GM19025 (cell line): ENCODE measurements around the gene DISP2.

Source experiments
- ATAC-seq: cut with Tn5 transposase; IDR thresholded peaks from one replicate; pipeline ENCODE4 v1.9.1; 2021; ENCODE audit warnings: mild to moderate bottlenecking, low read depth, moderate library complexity; ENCODE audit not compliant: unreplicated experiment

The DISP2 gene

DNA sequence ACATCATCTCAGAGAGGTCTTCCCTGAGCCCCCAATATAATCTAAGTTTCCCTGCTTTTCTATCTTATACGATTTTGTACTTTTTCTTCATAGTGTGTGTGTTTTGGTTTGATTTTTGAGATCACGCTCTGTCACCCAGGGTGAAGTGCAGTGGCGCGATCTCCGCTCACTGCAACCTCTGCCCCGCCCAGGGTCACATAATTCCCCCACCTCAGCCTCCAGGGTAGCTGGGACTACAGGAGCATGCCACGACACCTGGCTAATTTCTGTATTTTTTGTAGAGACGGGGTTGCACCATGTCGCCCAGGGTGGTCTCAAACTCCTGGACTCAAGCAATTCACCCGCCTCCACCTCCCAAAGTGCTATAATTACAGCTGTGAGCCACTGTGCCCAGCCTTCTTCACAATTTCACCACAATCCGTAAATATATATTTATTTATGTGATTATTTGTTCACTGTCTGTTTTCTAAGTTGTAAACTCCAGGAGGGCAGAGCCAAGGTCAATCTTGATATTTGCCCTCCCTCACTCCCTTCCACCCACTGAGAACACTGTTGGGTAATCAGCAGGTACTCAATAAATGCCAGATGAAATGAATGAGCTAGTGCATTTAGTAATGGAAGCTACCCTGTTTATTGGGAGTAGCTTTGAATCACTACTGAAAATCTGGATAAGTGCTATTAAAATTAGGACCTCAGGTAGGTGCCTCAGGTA lies 24.0 kb downstream of the DISP2 start:
- no peak for ATAC-seq

DNA sequence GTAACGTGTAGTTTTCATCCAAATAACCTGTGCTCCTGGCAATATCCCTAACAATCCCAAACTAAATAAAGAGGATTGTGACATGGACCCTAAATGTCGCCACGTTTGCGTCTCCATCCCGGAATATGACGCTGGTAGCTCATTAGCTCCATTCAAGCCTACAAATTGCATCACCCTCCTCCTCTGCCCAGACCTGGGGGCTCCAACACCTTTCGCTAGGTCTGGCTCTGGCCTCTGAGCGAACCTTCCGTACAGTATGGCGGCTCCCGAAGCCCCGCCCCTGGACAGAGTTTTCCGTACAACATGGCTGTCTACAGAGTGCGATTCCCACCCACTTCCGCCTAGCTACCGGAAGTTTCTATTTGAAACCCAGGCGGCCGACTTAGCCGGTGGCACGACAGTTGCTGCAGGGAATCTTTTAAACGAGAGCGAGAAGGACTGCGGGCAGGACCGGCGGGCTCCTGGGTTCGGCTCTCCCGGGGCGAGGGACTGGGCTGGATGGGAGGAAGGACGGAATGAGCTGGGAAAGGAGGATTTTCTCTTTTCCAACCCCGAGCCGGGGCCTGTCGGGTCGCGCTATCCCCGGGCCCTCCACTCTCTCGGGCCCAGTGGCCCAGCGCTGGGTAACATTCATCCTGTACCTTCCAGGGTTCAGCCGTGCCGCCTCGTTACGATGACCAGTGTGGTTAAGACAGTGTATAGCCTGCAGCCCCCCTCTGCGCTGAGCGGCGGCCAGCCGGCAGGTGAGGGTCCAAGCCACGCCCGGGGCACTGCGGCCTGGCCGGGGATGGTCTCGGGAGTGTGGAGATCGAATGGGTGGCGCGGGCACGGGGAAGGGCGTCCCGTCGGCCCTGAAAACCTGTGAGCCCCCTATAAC lies 24.8 kb downstream of the DISP2 start, which contains the start of gene KNSTRN:
TSS of gene KNSTRN (plus strand) at position 142 of the 877 bp plus-strand sequence. CDS start at position 257, 115 bp downstream.
- ATAC-seq = peak; percentile 96

DNA sequence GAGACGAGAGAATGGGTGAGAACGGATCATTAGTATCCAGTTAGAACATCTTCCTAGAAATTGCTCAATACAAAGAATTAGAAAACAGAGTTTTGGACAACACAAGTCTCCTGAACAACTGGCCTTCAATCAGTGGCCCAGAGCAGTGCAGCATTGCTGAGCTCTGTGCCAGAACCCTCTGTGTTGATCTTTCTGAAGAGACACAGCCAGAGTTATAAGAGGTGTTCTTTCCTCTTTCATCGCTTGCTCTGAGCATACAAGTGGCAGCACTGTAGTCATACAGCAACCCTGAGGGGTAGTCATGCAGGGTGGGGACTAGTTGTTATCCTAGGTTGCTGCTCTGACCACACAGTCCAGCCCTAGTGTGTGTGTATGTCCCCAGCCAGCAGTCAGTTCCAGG lies 28.5 kb downstream of the DISP2 start:
- ATAC-seq = no peak

DNA sequence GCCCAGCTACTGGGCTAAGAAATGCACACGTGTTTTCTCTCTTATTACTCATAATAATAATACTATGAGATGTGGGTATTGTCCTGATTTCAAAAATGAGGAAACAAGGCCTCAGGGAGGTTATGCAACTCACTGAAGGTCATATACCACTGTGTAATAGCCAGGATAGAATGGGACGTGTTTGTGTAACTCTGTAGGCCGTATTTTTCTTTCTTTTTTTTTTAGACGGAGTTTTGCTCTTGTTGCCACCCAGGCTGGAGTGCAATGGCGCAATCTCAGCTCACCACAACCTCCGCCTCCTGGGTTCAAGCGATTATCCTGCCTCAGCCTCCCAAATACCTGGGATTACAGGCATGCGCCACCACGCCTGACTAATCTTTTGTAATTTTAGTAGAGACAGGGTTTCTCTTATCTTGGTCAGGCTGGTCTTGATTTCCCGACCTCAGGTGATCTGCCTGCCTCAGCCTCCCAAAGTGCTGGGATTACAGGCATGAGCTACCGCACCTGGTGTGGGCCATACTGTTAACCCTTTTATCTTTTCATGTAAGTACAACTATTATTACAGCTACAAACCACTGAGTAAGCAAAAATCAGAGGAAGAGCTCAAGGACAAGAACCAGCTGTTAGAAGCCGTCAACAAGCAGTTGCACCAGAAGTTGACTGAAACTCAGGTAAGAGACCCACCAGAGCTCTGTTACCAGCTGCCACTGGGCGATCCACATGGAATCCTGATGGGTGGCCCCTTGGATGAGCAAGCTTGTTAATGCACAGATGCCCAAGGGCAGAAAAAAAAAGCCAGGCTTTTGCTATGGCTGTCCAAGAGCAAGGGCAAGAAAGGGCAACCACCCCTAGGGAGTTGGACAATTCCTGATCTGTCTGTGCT lies 31.2 kb downstream of the DISP2 start:
- no peak for ATAC-seq

DNA sequence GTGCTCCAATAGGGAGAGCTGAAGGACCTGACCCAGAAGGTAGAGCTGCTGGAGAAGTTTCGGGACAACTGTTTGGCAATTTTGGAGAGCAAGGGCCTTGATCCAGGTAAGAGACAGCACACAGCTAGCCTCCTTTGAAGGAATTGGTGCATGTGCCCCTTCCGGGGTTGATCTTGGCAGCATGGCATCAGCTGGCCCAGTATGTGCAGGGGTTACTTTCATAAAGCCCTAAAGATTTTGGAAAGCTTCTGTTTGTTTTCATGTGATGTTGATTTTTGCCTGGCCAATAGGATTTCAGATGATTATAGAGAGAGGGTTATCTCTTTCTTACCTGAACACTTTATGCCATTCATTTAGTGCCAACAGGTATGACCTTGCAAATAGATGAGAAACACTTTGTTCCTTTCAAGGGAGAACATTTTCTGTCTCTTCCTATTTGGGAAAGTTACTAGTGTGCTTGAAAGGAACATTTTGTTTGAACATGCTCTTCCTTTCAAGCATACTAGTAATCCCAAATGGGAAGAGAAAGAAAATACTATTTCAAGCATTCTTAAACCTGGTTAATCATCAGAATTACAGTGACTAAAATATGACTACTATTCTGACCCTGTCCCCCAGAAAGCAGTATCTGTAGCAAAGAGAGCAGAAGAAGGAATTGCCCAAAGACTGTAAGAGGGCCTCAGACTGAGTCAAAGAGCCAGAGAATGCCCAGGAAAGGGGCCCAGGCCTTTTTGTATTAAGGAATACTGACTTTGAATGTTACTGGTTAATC lies 32.0 kb downstream of the DISP2 start:
- no peak for ATAC-seq

DNA sequence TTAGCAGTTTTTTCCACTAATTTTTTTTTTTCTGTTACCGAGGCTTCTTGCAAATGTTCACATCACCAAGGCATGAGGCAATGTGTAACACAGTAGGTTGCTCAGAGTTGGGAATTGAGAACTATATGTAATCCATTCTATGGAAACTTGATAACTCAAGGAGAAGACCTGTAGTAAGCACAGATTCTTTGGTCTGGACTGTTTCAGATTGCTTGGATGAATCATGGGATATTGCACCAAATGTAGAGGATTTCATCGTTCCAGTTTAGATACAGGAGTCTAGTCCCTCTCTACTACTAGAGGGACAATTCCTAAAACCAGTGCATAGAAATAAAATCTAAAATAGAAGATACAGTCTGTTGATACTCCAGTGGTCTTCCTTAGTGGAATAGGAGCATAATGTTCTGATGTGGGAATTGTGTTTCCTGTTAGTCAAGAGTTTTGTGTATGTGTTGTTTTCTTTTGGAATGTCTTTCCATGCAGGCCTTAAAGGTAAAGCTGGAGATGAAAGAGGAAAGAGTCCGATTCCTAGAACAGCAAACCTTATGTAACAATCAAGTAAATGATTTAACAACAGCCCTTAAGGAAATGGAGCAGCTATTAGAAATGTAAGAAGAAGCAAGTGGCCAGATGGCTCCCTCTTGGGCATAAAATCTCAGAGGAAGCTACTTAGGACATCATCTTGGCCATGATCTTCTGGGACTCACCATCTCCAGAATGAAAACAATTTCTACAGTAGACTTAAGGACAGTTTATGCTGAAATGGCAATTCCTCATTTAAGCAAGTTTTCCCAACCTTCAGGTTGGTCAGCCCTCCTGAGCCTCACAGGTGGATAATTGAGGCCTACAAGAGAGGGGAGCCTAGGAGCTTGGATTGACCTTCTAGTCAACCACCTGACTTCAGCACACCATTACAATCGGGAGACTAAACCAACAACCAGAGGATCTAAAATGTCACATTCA lies 35.2 kb downstream of the DISP2 start:
- no peak for ATAC-seq

DNA sequence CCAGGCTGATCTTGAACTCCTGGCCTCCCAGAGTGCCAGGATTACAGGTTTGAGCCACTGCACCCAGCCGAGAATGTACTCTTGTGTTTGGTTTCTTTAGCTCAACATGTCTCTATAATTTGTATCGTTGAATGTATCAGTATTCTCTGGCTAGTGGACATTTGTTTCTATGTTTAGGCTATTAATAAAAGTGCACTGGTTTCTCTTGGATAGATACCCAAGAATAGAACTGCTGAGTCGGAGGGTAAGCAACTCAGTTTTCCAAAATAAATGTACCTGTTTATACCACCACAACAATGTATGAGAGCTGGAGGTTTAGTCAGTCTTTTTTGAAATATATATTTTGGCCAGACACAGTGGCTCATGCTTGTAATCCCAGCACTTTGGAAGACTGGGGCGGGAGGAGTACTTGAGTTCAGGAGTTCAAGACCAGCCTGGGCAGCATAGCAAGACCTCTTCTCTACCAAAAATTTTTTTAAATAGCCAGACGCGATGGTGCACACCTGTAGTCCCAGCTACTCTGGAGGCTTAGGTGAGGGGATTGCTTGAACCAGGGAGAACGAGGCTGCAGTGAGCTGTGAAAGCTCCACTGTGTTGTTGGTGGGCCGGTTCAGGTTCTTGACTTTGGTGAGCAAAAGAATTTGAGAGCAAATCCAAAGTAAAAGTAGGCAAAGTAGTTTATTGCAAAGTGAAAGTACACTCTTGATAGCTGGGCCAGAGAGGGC lies 39.8 kb downstream of the DISP2 start:
- no peak for ATAC-seq

DNA sequence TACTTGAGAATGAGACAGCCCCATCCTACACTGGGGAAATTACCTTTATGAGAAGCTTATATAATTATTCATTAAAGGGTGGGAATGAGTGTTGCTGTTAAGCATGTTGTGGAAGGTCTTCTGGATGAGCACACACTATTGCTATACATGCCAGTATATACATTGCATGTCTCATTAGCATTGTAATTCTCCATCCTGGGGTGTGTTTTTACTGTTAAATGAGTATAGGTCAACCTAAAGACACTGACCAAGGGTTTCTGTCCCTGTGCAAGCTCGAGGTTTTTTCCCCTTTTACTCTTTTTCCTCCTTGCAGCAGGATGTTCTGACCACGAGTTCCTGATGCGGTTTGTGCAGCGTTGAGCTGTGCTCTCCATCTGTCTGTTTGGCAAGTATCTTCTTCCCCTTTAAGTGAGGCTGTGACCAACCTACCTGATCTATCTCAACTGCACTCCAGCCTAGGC lies 40.4 kb downstream of the DISP2 start:
- ATAC-seq = peak; percentile 54

DNA sequence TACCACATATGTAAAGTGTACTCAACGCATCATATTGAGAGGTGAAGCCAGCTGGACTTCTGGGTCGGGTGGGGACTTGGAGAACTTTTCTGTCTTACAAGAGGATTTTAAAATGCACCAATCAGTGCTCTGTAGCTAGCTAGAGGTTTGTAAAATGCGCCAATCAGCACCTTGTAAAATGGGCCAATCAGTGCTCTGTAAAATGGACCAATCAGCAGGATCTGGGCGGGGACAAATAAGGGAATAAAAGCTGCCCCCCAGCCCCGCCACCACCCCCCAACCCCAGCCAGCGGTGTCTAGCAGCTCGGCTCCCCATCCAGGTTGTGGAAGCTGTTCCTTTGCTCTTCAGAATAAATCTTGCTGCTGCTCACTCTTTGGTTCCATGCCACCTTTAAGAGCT lies 41.4 kb downstream of the DISP2 start:
- ATAC-seq = no peak

DNA sequence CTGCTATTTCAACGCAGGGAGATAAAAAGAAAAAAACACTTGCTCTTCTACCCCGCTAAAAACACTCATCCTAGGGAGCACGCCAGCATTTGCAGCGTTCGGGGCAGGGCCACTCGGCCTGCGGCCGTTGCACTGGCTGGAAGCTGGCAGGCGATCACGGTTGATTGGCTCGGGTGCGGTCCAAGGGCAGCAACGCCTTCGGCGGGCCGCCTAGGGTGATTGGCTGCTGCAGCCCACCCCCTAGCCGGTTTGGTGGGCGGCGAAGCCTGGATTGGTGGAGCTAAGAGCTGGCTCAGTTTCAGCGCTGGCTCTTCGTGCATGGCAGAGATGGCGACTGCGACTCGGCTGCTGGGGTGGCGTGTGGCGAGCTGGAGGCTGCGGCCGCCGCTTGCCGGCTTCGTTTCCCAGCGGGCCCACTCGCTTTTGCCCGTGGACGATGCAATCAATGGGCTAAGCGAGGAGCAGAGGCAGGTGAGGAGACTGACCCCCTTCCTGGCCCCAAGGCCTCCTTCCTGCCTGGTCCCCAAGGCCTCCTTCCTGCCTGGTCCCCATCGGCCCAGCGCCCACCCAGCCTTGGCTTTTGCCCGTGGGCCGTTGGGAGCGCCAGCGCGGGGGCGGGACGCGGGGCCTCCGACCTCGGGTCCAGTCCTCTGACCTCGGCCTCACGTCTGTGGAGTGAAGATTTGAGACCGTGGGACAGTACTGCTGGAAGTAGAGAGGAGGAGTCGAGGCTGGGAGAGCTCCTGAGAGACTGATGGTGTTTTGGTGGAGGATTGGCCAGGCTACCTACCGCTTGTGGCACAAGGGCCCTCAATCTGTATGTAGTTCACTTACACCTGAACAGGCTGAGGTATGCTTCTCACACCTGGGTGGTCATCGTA lies 47.7 kb downstream of the DISP2 start, which contains the start of gene IVD:
TSS of gene IVD (plus strand) at position 295 of the 881 bp plus-strand sequence. CDS start at position 328, 33 bp downstream.
- ATAC-seq = peak; percentile 92

DNA sequence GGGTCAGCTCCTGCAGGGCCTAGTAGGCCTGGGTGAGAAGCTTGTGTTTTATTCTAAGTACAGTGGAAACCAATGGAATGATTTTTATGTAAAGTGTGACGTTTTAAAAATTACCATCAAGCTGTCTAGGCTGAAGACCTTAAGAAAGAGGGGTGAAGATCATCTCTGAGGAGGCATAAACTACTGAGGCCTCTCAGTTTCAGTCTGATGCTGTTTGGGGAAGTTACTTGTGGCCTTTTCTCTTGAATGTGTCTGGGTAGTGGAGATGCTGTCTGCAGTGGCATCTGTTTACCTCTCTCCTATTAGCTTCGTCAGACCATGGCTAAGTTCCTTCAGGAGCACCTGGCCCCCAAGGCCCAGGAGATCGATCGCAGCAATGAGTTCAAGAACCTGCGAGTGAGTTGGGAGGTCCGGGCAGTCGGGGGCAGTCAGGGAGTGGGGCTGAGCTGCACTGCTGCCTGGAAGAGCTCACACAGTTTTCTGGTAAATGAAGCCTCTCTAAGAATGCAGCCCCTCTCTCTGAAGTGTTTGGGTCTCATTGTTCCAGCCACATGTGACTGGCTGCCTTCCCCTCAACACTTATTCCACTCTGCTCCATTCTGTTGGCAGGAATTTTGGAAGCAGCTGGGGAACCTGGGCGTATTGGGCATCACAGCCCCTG lies 49.4 kb downstream of the DISP2 start:
- ATAC-seq = peak; percentile 44

DNA sequence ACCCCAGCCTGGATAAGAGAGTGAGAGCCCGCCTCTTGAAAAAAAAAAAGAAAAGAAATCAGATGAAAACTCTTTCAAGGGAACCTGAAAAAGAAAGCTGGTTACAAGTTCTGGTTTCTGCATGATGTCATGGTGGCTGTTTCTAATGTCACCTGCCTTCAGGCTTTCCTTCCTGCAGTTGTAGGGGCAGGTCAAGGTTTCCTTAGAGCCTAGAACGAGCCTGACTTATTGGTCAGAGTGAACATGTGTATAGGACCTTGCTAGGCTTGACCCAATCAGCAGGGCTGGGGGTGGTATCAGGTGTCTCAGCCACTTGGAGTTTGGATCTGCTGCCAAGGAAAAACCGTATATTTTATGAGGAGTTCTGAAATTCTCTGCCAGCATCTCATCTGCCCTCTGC lies 51.3 kb downstream of the DISP2 start:
- ATAC-seq = no peak

DNA sequence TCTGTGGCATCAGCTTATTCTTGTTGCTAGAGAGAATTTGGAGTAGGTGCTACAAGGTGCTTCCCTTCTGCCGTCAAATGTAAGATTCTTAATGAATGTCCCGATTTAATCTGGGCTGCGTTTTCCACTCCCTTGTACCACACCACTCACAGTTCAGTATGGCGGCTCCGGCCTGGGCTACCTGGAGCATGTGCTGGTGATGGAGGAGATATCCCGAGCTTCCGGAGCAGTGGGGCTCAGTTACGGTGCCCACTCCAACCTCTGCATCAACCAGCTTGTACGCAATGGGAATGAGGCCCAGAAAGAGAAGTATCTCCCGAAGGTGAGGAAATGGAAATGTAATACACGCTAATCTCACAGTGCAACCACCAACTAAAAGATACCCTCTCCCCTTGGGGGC lies 52.5 kb downstream of the DISP2 start:
- ATAC-seq = no peak

DNA sequence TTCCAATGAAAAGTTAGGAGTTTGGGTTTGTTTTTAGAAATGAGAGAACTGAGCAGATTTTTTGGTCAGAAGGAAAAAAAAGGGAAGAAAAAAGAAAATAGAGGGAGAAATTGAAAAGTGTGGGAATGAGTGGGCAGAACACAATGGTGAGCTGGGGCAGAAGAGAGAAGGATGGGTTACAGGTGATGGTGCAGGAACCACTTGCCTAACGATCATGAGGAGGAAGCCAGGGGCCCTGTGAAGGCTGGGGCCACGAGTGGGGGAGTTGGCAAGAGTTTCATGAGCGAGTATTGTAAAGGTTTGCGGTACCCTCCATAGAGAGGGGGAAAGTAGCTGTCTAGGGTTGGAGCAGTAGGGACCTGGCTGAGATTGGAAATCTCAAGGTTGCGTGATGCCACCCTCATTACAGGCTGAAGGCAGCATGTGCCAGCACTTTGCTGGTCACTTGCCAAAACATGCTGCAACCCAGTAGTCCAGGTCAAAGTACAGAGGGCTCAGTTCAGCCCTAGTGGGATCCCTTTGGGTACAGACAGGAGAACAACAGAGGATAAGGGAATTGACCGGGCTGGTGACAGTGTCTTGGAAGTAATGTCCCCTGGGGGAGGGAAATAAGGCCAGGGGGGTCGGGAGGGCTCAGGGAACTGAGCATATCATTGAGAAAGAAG lies 54.2 kb downstream of the DISP2 start:
- ATAC-seq = no peak

DNA sequence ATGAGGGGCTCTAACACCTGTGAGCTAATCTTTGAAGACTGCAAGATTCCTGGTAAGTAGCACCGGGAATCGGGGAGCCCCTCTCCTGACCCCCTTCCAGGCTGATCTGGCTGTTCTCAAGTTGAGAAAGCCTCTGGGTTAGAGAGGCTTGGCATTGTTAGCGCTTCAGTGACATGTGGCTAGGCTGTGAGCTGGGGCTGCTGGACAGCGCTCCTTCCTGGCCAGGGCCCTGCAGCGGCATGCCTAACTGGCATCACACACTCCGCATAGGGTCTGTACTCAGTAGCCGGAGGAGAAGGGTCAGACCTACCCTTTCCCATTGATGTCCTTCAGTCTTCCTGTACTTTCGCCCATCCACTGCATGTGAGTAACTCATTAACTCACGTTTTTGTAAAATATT lies 55.0 kb downstream of the DISP2 start:
- ATAC-seq = no peak

DNA sequence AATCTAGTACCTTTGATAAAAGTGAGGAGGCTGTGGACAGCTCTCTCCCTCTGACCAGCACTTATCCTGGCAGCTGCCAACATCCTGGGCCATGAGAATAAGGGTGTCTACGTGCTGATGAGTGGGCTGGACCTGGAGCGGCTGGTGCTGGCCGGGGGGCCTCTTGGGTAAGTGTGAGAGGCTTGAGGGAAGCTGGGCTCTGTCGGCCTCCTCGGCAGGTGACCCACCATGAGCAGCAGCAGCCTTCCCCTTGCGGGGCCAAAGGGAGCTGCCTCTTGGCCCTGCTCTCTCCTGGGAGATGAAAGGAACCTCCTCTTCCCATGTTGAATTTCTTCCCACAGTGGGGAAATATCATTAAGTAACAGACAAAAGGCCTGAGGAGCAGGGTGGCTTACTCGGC lies 56.8 kb downstream of the DISP2 start:
- ATAC-seq = no peak
